ENCODE data around the gene RBP3.

Gene RBP3

DNA sequence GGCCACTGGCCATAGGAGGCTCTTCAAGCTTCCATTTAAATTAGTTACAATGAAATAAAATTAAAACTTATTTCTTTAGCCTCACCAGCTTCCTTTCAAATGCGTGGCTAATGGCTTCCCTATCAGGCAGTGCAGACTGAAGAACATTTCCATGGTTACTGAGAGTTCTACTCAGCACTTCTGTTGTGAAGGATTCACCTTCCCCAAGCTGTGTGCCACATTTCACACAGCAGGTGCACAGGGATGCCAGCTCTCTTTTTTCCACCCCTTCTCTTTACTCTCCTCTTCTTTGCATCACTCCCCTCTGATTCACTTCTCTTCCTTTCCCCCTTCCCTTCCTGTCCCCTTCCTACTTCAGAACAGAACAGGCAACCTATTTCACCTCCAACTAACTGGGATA is 25.1 kb upstream of the RBP3 start:
- Histone ChIP-seq H3K4me1 (ENCODE audit: control insufficient read depth, low read length) (no peaks in the 10 kb centered on the region), H3K27me3 (ENCODE audit: control insufficient read depth, low read length) (no peaks in the 10 kb centered on the region), H3K4me2 (ENCODE audit: low read length) (no peak overlapping the region), H4K20me1 (ENCODE audit: control insufficient read depth, insufficient read depth, low read depth, low read length) (no peaks in the 10 kb centered on the region), H3K4me3 (ENCODE audit: low read length) (no peak overlapping the region), H3K9me3 (ENCODE audit: control insufficient read depth, insufficient read depth, low read length) (no peaks in the 10 kb centered on the region; the same call in 1 of the 2 replicates), H3K9me2 (replicated peaks; ENCODE audit: control insufficient read depth, low read length) (no peaks in the 10 kb centered on the region), H3K36me3 (ENCODE audit: control insufficient read depth, low read length) (no peaks in the 10 kb centered on the region), H3K27ac (ENCODE audit: low read depth, low read length) (no peak overlapping the region), H3F3A (ENCODE audit: control insufficient read depth, insufficient read depth) (no peaks in the 10 kb centered on the region), H3K79me2 (ENCODE audit: control insufficient read depth, low read length) (no peaks in the 10 kb centered on the region)
- TF ChIP-seq EZH2phosphoT487 (IDR thresholded peaks at IDR 0.05; ENCODE audit: borderline replicate concordance, low read length): no peak
- TF ChIP-seq, protein P1, sequence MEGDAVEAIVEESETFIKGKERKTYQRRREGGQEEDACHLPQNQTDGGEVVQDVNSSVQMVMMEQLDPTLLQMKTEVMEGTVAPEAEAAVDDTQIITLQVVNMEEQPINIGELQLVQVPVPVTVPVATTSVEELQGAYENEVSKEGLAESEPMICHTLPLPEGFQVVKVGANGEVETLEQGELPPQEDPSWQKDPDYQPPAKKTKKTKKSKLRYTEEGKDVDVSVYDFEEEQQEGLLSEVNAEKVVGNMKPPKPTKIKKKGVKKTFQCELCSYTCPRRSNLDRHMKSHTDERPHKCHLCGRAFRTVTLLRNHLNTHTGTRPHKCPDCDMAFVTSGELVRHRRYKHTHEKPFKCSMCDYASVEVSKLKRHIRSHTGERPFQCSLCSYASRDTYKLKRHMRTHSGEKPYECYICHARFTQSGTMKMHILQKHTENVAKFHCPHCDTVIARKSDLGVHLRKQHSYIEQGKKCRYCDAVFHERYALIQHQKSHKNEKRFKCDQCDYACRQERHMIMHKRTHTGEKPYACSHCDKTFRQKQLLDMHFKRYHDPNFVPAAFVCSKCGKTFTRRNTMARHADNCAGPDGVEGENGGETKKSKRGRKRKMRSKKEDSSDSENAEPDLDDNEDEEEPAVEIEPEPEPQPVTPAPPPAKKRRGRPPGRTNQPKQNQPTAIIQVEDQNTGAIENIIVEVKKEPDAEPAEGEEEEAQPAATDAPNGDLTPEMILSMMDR (IDR thresholded peaks at IDR 0.05; ENCODE audit: low read depth, low read length, poor library complexity, severe bottlenecking): no peak

DNA sequence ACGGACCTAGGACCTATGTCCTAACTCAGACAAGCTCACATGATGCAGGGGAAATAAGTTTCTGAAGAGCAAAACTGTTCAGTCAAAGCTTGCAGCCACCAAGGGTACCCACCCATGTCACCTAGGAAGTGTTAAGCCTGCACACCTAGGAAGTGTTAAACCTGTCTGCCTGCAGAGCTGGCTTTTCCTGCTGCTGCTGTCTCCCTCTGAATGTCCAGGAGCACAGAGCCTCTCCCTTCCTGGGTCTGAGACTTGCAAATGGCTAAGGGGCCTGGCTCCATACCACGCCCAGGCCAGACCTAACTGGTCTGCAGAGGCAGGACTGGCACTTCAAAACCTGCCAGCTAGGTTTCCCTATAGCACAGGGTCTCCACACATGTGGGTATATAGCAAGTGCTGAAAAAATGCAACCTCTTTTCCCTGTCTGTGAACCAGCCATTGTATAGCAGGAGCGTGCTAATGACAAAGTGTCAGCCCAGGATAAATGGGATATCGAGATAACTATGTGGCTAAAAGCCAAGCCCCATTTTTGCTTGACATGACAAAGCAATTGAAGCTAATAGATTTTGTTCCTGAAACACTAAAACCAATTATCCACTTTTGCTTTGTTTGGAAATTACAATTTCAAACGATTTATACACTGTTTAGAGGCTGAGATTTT is 24.4 kb upstream of the RBP3 start:
- no peak for TF ChIP-seq EZH2phosphoT487 (IDR thresholded peaks at IDR 0.05; ENCODE audit: borderline replicate concordance, low read length)
- TF ChIP-seq, protein P1 (IDR thresholded peaks at IDR 0.05; ENCODE audit: low read depth, low read length, poor library complexity, severe bottlenecking): no peak

DNA sequence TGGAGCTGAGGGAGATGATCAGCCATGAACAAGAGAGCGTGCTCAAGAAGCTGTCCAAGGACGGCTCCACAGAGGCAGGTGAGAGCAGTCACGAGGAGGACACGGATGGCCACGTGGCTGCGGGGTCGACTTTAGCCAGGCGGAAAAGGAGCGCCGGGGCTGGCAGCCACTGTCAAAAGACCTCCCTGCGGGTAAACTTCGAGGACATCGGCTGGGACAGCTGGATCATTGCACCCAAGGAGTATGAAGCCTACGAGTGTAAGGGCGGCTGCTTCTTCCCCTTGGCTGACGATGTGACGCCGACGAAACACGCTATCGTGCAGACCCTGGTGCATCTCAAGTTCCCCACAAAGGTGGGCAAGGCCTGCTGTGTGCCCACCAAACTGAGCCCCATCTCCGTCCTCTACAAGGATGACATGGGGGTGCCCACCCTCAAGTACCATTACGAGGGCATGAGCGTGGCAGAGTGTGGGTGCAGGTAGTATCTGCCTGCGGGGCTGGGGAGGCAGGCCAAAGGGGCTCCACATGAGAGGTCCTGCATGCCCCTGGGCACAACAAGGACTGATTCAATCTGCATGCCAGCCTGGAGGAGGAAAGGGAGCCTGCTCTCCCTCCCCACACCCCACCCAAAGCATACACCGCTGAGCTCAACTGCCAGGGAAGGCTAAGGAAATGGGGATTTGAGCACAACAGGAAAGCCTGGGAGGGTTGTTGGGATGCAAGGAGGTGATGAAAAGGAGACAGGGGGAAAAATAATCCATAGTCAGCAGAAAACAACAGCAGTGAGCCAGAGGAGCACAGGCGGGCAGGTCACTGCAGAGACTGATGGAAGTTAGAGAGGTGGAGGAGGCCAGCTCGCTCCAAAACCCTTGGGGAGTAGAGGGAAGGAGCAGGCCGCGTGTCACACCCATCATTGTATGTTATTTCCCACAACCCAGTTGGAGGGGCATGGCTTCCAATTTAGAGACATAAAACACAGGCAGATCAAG is 22.6 kb upstream of the RBP3 start:
- Histone ChIP-seq H3K9me3 (ENCODE audit: control insufficient read depth, insufficient read depth, low read length) (peaks cover 3% of the 10 kb centered on the region; the same call in 1 of the 2 replicates), H3K27me3 (ENCODE audit: control insufficient read depth, low read length) (no peaks in the 10 kb centered on the region), H3K4me2 (ENCODE audit: low read length) (no peak overlapping the region), H3K27ac (ENCODE audit: low read depth, low read length) (no peak overlapping the region), H3F3A (ENCODE audit: control insufficient read depth, insufficient read depth) (no peaks in the 10 kb centered on the region), H3K79me2 (ENCODE audit: control insufficient read depth, low read length) (no peaks in the 10 kb centered on the region), H3K36me3 (ENCODE audit: control insufficient read depth, low read length) (no peaks in the 10 kb centered on the region), H3K4me3 (ENCODE audit: low read length) (no peak overlapping the region), H4K20me1 (ENCODE audit: control insufficient read depth, insufficient read depth, low read depth, low read length) (no peaks in the 10 kb centered on the region), H3K9me2 (replicated peaks; ENCODE audit: control insufficient read depth, low read length) (no peaks in the 10 kb centered on the region), H3K4me1 (ENCODE audit: control insufficient read depth, low read length) (no peaks in the 10 kb centered on the region)
- TF ChIP-seq, protein P1 (IDR thresholded peaks at IDR 0.05; ENCODE audit: low read depth, low read length, poor library complexity, severe bottlenecking): no peak
- TF ChIP-seq EZH2phosphoT487 (IDR thresholded peaks at IDR 0.05; ENCODE audit: borderline replicate concordance, low read length): no peak

More for the DNA sequence above, 24.4 kb upstream of the RBP3 start:
- no peaks in the 10 kb centered on the region for H3K79me2 ChIP-seq (ENCODE audit: control insufficient read depth, low read length)
- H3K9me2 ChIP-seq (replicated peaks; ENCODE audit: control insufficient read depth, low read length): no peaks in the 10 kb centered on the region
- no peaks in the 10 kb centered on the region for H3F3A ChIP-seq (ENCODE audit: control insufficient read depth, insufficient read depth)
- no peaks in the 10 kb centered on the region for H3K27me3 ChIP-seq (ENCODE audit: control insufficient read depth, low read length)
- no peak overlapping the region for H3K4me2 ChIP-seq (ENCODE audit: low read length)
- no peak overlapping the region for H3K27ac ChIP-seq (ENCODE audit: low read depth, low read length)
- H3K4me1 ChIP-seq (ENCODE audit: control insufficient read depth, low read length): no peaks in the 10 kb centered on the region
- H3K36me3 ChIP-seq (ENCODE audit: control insufficient read depth, low read length): no peaks in the 10 kb centered on the region
- H3K4me3 ChIP-seq (ENCODE audit: low read length): no peak overlapping the region
- H3K9me3 ChIP-seq (ENCODE audit: control insufficient read depth, insufficient read depth, low read length): peaks cover 3% of the 10 kb centered on the region; the same call in 1 of the 2 replicates
- no peaks in the 10 kb centered on the region for H4K20me1 ChIP-seq (ENCODE audit: control insufficient read depth, insufficient read depth, low read depth, low read length)

Measured in DOHH2 (cell line).